ENCODE data around the gene KIAA1217. TPM values are rescaled to one million over a fixed set of nuclear protein-coding genes. Genes with fewer than 3 reads are reported as not detected.

The KIAA1217 gene
- polyA plus RNA-seq, 1 of the 3 experiments (the other 2 are of a cell fraction) = 7.2 TPM

GRCh38 chr10:24408365-24408764 is 199.4 kb downstream of the KIAA1217 start:
- H3K36me3 ChIP-seq (replicated peaks in 1 of 2; ENCODE audit: control insufficient read depth in 1 of 2, insufficient read depth in 2 of 2, low read length in 1 of 2) = no peaks in the 10 kb centered on the region
- no peak for DNase-seq
- 85% methylated on average over 2 of the region's 2 CpGs for WGBS (ENCODE audit: low lambda C conversion rate)
- H3K4me1 ChIP-seq (ENCODE audit: control insufficient read depth in 1 of 2, insufficient read depth in 2 of 2, low read depth in 1 of 2, low read length in 1 of 2) = no peaks in the 10 kb centered on the region; a peak in 1 of 4 replicates
- H3K27ac ChIP-seq (ENCODE audit: low read depth in 2 of 2, low read length in 1 of 2) = no peak overlapping the region
- no peak overlapping the region for H3K4me2 ChIP-seq
- no peak overlapping the region for H3K9ac ChIP-seq
- no peaks in the 10 kb centered on the region for H3F3A ChIP-seq (replicated peaks; ENCODE audit: insufficient read depth)
- no peaks in the 10 kb centered on the region for H3K79me2 ChIP-seq (ENCODE audit: insufficient read depth)
- TF ChIP-seq CTCF (IDR thresholded peaks at IDR 0.05) (no peak), NRF1 (IDR thresholded peaks at IDR 0.05; ENCODE audit: low read depth, low read length) (no peak), FOSL2 (IDR thresholded peaks at IDR 0.05; ENCODE audit: borderline replicate concordance, low read depth) (no peak), SIN3A (IDR thresholded peaks at IDR 0.05; ENCODE audit: borderline replicate concordance, low read depth, low read length) (no peak), JUND (IDR thresholded peaks at IDR 0.05) (no peak), PBX3 (IDR thresholded peaks at IDR 0.05) (no peak), POLR2AphosphoS5 (IDR thresholded peaks at IDR 0.05; ENCODE audit: low read depth, low read length) (no peak), FOXJ3 (CRISPR knock-in tag; IDR thresholded peaks at IDR 0.05) (no peak), USF1 (IDR thresholded peaks at IDR 0.05; ENCODE audit: borderline replicate concordance, low read depth) (no peak), GABPA (IDR thresholded peaks at IDR 0.05; ENCODE audit: low read depth) (no peak), USF2 (IDR thresholded peaks at IDR 0.05; ENCODE audit: borderline replicate concordance, low read depth, low read length) (no peak), ZBTB33 (IDR thresholded peaks at IDR 0.05; ENCODE audit: borderline replicate concordance, low read depth) (no peak), TEAD4 (IDR thresholded peaks at IDR 0.05; ENCODE audit: borderline replicate concordance, insufficient read depth) (no peak), MAX (IDR thresholded peaks at IDR 0.05; ENCODE audit: low read depth) (no peak)
- H4K20me1 ChIP-seq (ENCODE audit: insufficient read depth) = no peaks in the 10 kb centered on the region
- no peaks in the 10 kb centered on the region for H3K9me3 ChIP-seq
- CTCF ChIA-PET = interaction anchor here (1.2 kb wide), 1 partner anchor 14 kb away, joined by 3 read pairs; no protein-coding TSS in a partner anchor
- H3K27me3 ChIP-seq (ENCODE audit: insufficient read depth) = no peaks in the 10 kb centered on the region
- POLR2A ChIA-PET = no interaction called here
- no peak overlapping the region for H2AFZ ChIP-seq (ENCODE audit: low read depth)
- H3K4me3 ChIP-seq (ENCODE audit: low read depth in 2 of 2, low read length in 1 of 2) = no peak overlapping the region
- H3K9me2 ChIP-seq = no peaks in the 10 kb centered on the region
